CD4-positive, alpha-beta T cell treated with Interleukin-15 for 1 hour (primary cell): ENCODE measurements around the gene ZBTB7C.

Experiments used
- DNase-seq: peaks from one replicate; pipeline ENCODE4 v3.0.0-alpha.2; 2020

ZBTB7C gene

DNA sequence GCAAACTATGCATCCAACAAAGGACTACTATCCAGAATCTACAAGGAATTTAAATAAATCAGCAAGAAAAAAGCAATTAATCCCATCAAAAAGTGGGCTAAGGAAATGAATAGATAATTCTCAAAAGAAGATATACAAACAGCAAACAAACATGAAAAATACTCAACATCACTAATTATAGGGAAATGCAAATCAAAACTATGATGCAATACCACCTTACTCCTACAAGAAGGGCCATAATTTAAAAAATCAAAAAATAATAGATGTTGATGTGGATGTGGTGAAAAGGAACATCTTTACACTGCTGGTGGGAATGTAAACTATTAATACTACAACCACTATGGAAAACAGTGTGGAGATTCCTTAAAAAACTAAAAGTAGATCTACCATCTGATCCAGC lies 164.7 kb downstream of the ZBTB7C start:
- no peak for DNase-seq

DNA sequence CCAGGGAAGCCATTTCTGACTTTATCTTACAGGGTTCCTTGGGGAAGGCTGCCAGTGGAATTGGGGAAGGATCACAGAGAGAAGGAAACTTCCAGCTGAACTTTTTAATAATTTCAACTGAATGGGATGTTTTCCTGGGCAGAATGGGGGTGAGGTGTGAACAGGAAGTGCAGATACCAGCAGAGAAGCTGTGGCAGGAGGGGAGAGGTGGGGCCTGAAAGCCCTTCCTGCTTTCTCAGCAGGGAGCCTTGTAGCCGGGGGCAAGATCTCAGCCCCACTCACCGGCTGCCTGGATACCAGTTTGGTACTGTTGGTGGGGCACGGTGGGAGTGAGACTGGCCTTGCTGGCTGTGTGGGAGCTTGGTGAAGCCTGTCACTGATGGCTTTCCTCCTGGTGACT lies 170.5 kb downstream of the ZBTB7C start:
- DNase-seq: no peak

DNA sequence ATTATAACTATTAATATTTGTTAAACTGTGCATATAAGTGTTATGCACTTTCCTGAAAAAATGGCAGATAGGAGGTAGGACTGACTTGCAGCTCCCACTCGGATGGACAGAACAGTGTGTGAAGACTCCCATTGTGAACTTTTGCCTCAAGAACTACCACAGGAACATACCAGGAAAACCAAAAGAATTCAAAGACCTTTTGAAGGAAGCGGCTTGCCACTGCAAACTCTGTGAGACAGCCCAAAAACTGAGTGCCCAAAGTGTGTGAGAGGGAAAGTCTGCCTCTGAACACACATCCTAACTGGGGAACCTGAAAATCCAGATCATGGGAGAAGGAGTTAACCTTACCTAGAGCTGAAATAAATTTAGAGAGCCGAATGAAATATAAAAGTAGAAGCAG lies 171.0 kb downstream of the ZBTB7C start:
- no peak for DNase-seq

DNA sequence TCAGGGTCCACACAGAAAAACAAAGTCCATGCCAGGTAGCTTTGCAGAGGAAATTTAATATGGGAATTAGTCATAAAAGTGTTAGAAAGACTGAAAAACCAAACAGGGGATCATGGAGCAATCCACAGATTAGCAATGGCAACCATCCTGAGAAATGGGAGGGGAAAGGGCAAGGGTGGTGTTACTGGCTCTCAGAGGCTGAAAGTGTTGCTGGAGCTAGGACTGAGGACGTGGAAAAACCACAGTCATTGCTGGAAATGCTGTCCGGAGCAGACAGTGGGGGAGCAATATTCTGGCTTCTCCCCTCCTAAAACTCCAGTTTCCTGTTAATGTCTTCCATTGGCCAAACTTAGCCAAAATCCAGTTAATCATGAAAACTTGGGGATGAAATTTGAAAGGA lies 172.4 kb downstream of the ZBTB7C start:
- DNase-seq: no peak

DNA sequence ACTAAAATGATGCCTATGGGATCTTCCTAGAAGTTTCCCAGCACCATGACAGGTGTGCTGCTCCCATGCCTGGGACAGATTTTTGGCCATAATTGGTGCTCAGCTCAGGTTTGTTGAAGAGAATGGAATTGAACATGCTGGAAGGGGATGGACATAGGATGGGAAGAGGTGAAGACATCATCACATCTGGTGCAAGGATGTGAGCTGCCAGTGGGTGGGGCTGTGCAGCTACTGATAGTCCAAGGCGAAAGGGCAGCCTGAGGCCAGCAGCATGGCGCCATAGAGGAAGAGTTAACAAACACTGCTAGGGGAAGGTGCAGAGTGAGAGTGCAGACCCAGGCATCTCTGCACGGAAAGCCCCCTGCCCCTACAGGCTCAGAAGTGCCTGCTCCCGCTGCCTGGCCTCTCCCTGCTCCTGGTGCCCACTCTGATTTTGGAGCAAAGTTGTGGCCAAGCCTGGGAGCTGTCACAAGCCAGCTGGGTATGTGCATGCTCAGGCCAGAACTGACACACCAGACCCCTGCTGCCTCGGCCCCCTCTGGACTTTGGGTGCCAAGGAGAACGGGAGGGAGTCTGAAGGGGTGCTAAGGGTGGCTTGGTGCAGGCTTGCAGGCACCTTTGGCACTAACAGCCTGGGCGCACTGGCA lies 178.6 kb downstream of the ZBTB7C start:
- DNase-seq: peak; percentile 42

DNA sequence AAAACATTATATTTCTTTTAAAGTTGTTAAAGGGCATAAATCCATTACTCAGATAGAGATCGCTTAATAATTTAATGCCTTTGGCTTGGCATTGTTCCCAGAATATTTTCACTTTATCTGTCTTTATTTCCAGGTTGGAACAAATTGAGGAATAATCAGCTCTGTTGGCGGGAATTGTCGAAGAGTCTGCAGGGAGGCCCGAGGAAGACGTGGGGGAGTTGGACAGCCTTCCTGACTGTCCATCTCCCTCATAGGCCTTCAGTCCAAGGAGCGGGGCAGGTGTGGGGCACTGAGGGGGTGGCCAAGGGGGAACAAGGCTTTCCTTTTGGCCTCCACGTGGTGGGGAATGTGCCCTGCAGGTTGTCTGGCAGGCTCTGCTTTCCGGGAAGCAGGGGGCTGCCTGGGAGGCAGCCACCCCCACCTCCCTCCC lies 179.6 kb downstream of the ZBTB7C start:
- no peak for DNase-seq

DNA sequence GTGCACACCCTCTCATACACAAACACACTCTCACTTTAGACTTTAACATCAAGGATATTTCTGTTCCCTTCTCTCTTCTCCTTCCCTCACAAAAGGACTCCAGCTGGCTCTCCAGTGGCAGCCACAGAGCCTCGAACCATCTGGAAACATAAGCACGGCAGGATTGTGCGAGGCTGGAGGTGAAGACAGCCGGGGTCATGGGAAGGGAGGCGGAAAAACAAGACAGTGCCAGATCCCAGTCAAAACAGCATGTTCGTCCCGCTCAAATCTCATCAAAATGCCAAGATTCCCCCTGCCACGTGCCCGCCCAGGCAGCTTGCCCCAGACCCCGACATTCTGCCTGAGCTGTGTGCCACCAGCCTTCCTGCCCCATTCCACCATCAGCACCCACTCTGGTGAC lies 180.3 kb downstream of the ZBTB7C start:
- no peak for DNase-seq

DNA sequence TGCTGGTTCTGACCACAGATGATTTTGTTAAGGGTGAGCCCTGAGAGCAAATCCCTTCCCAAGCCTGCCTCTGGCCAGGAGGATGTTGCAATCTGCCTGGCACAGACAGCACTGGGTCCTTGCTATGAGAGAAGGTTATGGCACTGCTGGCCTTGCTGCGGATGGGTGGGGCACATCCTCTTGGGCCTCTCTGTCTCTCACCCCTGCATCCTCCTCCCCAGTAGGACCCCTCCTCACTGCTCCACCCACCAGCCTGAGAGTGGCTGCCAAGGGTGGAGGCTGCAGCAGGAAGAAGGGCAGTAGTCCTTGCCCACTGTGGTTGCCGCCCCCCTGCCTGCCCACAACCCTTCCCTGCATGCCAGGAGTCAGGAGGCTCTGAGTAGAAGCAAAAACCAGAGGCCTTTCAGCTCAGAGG lies 180.9 kb downstream of the ZBTB7C start:
- DNase-seq: no peak

DNA sequence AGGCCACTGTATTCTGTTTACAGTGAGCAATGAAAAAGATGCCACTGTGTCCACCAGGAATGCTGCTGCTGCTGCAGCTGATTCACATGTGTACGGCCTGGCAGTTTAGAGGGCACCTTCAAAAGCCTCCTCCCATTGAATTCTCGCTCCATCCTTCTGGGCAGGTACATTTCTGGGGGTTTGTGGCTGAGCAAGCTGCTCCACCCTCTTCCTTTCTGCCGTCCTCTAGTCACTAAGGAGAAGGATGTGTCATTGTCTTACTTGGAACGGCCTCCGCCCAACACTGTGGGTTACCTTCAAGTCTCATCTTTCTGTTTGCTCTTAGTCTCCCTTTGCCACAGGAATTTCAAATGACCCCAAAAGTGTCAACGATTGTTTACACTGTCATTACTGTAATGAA lies 182.0 kb downstream of the ZBTB7C start:
- no peak for DNase-seq

DNA sequence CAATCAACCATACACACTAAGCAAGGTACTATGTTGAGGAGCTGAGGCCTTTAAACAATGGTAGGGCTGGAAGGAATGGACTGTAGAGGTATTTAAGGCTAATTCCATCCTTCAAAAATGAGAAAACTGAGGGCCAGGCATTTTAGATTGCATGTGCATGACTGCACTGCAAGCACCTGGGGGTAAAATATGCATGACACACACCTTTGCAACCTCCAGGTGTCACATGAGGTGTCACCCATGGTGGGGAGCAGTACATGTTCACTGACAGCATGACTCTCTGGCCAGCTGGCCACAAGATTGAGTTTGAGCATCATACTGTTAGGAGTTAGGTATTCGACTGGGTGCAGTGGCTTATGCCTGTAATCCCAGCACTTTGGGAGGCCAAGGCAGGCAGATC lies 182.8 kb downstream of the ZBTB7C start:
- no peak for DNase-seq

DNA sequence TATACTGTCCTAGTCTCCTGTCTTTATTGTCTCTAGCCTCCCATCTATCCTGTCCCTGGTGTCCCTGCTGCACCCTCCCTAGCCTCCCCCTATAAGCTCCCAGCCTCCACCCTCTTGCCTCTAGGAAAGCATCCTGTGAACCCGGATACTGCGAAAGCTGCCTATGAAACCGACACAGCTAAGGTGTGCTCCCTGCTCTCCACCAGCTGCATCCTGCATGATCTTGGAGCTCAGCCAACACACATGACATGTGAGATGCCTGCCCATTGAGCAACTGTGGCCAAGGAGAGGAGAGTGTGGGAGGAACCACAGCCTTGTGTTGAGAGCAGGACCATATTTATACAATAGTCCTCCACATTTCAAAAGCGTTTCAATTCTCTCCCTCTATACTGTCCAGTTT lies 187.1 kb downstream of the ZBTB7C start:
- no peak for DNase-seq

DNA sequence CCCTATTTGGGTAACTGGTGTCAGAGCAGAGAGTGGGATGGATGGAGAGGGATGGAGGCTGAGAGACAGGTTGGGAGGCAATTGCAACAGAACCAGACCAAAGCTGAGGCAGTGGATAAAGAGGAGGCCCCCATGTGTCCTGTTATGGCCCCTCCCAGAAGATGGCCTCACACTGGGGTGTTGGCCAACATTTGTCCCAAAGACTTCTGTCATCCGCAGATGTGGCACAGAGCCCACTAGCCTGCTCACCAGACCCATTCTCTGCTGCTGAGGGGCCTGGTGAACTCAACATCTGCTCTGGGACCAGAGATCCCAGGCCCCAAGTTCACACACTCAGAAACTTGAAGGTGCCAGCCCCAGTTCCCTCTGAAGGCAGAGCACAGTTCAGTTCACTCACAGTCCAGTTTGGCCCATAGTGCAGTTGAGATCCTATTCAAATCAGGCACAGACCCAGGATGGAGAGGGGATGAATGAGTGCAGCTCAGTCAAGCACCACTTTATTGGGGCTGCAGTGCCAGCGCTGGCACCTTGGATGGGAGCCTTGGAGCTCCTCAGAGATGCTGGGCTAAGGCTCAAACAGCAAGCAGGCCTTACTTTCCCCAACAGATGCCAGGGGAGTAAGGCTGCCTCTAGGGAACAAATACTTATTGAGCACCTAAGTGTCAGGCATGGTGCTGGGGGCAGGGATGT lies 189.2 kb downstream of the ZBTB7C start:
- no peak for DNase-seq

DNA sequence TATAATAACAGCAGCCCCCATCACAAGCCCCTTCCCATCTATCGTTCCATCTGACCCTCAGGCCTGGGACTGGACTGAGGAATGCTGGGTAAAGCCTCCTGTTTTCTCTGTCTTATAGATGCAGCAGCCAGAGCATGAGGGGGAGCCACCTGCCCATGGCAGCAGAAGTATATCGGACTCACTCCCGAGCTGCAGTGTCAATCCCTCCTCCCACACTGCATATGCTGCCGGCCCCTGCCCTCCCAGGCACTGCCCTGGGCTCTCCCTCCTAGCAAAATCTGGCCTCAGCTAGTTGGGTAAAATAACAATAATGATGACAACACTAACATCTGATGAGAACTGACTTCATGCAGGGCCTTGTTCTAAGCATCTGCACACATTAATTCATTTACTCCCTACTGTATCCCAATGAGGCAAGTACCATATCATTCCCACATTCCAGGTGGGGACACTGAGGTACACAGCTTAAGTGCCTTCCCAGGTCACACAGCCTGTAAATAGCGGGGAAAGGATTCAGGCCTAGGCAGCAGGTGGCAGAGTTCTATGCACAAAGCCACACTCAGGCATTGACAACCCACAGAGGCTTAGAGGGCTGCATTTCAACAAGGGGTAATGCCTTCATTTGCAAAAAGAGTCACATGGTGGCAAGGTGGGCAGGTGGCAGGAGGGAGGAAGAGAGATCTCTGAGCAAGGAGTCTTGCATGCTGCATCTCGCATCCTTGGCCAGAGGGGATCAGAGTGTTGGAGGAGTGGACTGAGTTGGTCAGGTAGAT lies 190.0 kb downstream of the ZBTB7C start:
- DNase-seq: no peak

DNA sequence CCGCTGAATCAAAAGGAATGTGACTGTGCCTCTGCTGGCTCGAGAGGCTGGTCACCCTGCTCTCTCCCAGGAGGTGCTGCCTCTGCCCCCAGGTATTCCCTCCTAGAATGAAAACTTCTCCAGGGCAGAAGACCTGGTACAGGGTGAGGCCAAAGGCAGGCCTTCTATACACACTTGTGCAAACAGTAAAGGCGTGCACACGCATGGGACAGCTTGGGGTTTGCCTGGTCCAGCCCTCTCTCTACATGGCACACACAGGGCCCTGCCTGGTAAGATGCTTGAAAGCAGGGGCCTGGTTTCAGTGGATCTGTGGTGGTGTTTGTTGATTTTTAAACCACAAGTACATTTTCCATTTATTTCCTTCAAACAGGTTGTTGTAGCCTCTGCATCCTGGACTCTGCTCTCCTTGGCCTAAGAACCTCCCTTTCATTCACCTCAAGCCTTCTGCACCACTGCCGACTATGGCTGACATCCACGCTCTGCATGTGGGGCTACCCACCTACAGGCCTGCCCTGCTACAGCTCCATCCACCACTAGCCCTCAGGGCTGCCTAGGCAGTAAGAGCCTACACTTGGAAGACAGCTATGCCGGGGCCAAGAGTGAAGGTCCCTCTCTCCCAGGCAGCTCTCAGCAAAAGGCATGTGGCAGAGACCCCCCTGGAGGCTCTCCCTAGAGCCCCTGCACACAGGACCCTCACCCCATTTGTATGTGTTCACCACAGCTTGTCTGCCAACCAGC lies 190.7 kb downstream of the ZBTB7C start:
- DNase-seq: no peak

DNA sequence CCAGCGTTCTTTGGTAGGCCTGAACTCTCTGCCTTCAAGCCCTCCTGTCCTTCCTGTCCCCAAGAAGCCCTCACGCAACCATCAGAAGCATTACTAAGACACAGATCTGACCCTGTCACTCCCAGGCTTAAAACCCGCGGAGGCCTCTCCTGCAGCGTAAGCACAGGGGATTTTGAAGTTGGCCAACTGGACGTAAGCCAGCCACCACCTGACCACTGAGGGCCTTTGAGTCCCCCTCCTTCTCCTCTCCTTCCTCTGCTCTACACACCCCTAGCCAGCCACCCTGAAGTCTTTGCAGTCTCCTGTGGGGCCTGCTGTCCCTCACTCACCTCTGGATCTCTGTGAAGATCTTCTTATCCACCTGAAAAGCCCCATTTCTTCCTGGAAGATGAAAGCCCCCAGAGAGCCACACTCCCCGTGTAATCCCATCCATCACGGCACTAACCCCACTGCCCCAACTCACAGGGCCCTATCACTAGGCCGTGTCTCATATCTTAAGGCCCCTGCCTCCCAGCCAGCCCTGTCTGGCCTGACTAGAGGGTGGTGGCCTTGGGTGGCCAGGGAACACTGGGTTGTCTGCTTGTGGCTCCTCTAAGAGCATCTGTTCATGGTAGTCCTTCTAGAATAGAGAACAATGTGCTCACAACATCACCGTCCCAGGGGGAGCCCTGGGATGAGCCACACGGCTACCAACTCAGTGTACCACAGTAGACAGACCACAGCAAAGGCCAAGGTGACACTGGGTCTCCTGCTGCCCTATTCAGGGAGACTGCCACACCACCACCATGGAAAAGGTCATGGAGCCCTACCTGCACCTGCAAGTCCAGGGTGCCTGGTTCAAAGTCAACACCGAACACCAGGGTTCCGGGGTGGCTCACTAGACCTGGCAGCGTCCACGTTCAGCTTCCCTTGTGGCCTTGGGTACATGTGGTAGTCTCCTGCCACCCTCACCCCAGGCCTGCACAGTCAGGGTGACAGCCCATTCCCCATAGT lies 191.6 kb downstream of the ZBTB7C start:
- DNase-seq: no peak

DNA sequence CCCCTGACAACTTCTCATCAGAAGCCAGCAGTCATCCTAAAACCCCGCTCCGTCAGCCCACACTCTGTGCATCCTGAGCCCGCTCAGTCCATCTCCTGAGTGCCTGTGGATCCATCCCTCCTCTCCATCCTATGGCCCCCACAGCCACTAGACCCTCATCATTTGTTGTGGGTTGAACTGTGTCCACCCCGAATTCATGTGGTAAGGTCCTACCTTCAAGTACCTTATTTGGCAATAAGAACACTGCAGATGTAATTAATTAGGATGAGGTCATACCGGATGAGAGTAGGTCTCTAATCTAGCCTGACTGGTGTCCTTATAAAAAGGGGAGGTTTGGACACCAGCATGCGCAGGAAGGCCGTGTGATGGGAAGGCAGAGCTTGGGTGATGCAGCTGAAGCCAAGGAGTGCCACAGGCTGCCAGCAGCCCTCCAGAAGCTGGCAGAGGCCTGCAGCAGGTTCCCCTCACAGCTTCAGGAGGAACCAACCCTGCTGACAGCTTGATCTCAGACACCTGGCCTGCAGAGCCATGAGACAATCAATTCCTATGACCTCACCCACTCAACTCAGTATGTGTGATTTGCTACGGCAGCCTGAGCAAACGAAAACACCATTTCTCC lies 192.4 kb downstream of the ZBTB7C start:
- DNase-seq: no peak

DNA sequence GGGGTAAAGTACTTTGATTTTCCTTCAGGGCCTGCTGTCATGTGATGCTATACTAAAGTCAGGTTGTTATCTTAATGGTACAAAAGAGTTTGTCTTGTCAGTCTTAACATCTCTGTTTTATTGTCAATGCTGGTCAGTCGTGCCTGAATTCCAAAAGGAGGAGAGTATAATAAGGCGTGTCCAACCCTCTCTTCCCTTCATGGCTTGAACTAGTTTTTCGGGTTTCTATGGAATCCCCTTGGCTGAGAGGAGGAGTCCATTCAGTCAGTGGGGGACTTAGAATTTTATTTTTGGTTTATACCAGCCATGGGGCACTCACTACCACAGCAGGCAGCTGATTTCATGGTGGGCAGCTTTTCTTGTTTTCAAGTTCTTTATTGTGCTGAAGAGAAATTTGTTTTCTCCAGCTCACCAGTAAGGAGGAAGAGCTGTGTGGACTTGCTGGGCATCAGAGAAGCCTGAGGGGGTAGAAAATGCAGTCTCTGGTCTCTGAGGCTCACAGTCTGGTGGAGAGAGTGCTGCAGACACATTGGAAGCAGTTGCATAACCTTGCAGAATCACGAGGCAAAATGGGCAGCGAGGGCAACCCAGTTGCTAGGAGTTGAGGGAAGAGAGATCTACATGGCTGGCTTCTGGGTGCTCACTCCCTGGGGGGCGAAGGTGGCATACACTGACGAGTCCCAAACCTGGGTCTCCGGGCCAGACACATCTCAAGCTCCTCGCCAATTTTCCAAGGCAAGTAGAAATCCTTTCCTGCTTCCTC lies 193.1 kb downstream of the ZBTB7C start:
- no peak for DNase-seq

DNA sequence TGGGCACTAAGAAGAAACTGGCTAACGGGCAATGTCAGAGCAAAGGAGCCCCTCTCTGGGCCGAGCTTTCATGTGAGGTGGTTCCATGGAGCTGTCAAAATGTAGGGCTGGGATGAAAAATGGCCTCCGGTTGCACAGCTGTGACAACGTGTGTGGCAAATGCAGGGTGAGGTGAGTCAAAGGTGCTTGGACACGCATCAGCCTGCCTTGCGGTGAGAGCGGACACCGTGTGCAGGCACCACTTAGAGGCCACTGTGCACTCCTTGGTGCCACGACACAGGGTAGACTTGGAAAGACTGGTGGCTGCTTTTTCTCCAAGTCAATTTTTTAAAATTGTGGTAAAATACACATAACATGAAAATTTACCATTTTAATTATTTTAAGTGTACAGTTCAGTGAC lies 195.4 kb downstream of the ZBTB7C start:
- no peak for DNase-seq

DNA sequence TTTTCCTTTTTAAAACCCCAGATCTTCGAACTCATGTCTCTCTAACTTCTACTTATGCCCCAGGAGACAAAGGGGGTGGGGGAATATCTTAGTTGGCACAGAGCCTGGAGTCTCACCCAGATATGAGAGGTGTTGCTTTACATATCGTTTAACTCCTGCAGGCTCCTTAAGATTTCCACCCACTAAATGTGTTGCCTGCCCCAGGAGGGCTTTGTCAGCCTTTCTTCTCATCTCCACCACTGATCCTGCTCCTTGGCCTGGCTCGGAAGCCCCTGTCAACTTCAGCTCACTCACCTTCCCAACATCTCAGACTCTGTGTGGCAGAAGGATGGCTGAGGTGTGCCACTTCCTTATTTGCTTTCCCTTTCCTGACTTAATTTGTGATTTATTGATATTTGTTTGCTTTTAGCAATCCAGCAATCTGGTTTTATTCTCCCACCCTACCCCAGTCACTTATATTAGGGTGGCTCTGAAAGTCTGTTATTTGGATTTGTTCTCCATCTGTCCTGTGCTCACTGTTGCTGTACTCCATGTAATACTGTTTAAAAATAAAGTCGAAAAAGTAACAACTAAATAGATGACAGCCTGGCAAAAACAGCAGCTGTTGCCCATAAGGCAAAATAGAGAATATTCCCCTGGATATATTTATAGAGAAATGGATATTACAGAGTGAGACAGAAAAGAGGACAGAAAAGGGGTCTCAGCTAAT lies 200.6 kb downstream of the ZBTB7C start:
- DNase-seq: no peak

DNA sequence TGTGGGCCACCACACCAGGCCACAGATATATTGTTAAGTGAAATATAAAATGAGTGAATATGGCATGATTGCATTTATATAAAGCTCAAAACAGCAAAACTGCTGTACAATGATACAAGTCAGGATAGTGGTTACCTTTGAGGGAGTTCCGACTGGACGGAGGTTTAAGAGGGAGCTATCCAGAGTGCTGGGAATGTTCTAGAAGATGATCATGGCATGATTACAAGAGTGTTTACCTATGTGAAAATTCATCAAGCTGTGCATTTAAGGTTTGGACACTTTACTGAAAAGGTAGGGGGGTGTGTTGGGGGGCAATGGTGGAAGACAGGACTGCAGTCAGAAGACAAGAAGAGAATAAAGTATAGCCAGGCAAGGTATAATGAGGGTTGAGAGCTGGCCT lies 201.4 kb downstream of the ZBTB7C start:
- no peak for DNase-seq
